GM12892 (cell line): ENCODE data around the gene ZBTB7A.

Source experiments
- POLR2A ChIP-seq: IDR thresholded peaks from 2 replicates; pipeline ENCODE4 v1.6.1; 2011; ENCODE audit warnings: low read depth, low read length, control low read depth
- POLR2AphosphoS5 ChIP-seq: IDR thresholded peaks from 2 replicates; pipeline ENCODE4 v1.6.1; 2011; ENCODE audit warnings: low read depth, low read length, control low read depth
- TAF1 ChIP-seq: IDR thresholded peaks from 2 replicates; pipeline ENCODE4 v1.6.1; 2011; ENCODE audit warnings: low read depth, mild to moderate bottlenecking, control low read depth, low read length, borderline replicate concordance

DNA sequence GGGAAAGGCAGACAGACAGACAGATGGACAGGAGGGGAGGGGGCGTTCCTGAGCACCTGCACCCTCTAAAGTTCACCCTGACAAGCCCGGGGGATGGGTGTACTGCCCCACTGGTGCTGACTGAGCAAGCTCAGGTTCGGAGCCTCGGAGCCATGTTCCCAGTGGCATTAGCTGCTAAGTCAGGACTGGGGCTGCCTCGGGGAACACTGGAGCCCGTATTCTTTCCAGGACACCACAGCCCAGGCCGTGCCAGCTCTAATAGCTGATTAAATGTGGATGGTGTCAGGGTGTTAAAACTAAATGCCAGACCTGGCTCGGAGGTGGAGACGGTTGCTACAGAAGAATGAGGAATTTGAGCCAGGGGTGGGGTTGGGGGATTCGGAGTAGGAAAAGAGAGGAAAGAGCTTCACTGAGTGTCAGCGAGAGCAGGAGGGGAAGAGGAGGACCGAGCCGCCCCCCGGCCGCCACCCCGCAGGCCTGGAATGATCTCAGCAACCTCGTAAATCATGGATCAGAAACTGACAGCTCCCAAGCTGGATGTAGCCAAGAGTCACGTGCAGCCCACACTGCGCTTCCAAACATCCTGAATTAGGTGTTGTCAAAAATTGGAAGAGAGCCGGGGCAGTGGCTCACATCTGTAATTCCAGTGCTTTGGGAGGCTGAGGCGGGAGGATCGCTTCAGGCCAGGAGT, 46.8 kb upstream of the ZBTB7A start:
- no peak for TF ChIP-seq POLR2A
- no peak for TF ChIP-seq POLR2AphosphoS5
- TF ChIP-seq TAF1: no peak
